K562 (cell line): ENCODE results near the gene TSGA10IP.

Source experiments
- CTCF ChIP-seq, 3 experiments: IDR thresholded peaks in 2 of 3; conservative IDR thresholded peaks in 1 of 3; 2 replicates each; pipeline ENCODE4 v1.5.1; 2011 to 2012; ENCODE audit warnings: low read length in 3 of 3, mild to moderate bottlenecking in 3 of 3, control low read depth in 2 of 3, improper control_type of control experiment in 1 of 3, inconsistent platforms in 1 of 3, low read depth in 1 of 3, mixed read lengths in 1 of 3, moderate library complexity in 1 of 3; ENCODE audit not compliant: insufficient read depth in 2 of 3
- FOXP1 ChIP-seq: sonication (generic); formaldehyde crosslinking; IDR thresholded peaks from 2 replicates; pipeline ENCODE4 v1.8.0; 2022; ENCODE audit warnings: mild to moderate bottlenecking, missing genetic modification reagents
- GTF2F1 ChIP-seq: IDR thresholded peaks from 2 replicates; pipeline ENCODE4 v1.6.1; 2011; ENCODE audit warnings: low read depth, low read length, improper control_type of control experiment
- POLR2A ChIP-seq: fragments of 450-650 bp; conservative IDR thresholded peaks from 2 replicates; pipeline ENCODE4 v1.6.1; 2016

- no peak for TF ChIP-seq POLR2A
- no peak for TF ChIP-seq CTCF (IDR thresholded peaks at IDR 0.05 in 2 of 3, conservative IDR thresholded peaks at IDR 0.05 in 1 of 3; ENCODE audit: insufficient read depth in 2 of 3, low read depth in 1 of 3, low read length in 3 of 3)
- no peak for TF ChIP-seq GTF2F1
- no peak for TF ChIP-seq FOXP1 (CRISPR knock-in tag)
Measured at GRCh38 chr11:66008468-66009101, 63.3 kb downstream of the TSGA10IP start.
